ENCODE results near the gene DFFA. TPM values are rescaled to one million over a fixed set of nuclear protein-coding genes. Genes with fewer than 3 reads are reported as not detected.

Gene DFFA
- total and polyA plus RNA-seq, 2 of the 4 experiments (the other 2 are of a cell fraction), result 28.1 to 62.6 TPM

DNA sequence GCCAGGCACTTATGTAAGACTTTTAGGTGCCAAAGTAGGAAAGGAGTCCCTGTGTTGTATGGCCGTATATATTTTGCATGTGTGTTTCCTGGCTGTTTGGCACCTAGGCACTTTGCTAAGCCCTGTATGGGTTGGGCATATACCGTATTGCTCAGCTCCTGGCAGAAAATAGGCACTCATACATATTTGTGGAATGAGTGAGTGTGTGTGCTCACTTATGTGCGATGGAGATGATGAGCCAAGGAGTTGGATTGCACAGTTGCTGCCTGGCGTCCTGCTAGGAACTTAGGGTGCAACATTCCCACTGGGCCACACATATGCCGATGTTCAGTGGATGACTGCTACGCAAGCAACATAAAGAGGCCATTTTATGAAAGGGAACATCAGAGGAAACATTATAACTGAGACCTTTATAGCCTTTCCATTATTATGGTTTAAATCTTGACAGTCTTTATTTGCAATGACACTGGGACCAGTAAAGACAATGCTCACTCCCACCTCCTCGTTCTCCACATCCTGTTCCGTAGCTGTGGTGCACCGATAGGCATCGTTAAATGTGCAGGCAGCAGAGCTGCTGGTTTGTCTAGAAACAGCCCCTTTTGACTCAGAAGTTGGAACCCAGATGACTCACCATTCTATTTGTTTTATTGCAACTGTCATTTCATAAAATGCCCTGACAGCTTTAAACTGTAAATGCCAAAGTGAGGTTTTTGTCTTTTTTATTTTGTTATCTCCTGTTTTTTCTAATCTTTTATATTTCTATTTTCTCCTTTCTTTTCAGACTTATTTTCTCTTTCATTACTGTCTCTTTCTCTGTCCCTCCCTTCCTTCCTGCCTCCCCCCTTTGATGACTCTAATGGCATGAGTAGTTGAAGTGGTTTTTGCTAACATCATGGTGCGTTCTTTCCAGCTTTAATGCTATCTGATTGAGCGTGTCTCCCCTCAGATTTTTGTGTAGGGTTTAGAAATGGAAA is 38.5 kb upstream of the DFFA start:
- Histone ChIP-seq H2BK120ac (ENCODE audit: low read depth, low read length) (peak overlapping the region; percentile 94), H4K91ac (ENCODE audit: insufficient read depth, low read depth, low read length) (peak overlapping the region; percentile 97), H4K5ac (ENCODE audit: low read depth, low read length) (peak overlapping the region; percentile 40; the same call in 1 of the 2 replicates), H2BK5ac (ENCODE audit: low read depth, low read length, poor library complexity, severe bottlenecking) (peak overlapping the region; percentile 89), H3K27ac (ENCODE audit: insufficient read depth, low read length) (peak overlapping the region; percentile 55), H4K20me1 (ENCODE audit: insufficient read depth, low read length) (peaks cover 21% of the 10 kb centered on the region), H3K4me1 (ENCODE audit: control insufficient read depth, insufficient read depth, low read length) (peaks cover 28% of the 10 kb centered on the region), H3K9me1 (ENCODE audit: insufficient read depth, low read length) (peaks cover 18% of the 10 kb centered on the region), H3K9me3 (ENCODE audit: control insufficient read depth, insufficient read depth, low read length) (no peaks in the 10 kb centered on the region), H3K9ac (ENCODE audit: low read depth, low read length) (peak overlapping the region; percentile 11; the same call in 1 of the 2 replicates), H4K8ac (ENCODE audit: low read depth in 2 of 2, low read length in 2 of 2) (peak overlapping the region; percentile 39 to 84), H2BK20ac (ENCODE audit: low read depth, low read length) (peak overlapping the region; percentile 91), H2BK15ac (ENCODE audit: low read depth, low read length) (peak overlapping the region; percentile 6; the same call in 1 of the 3 replicates), H3K4me3 (ENCODE audit: insufficient read depth, low read depth, low read length) (peak overlapping the region; percentile 11; the same call in 1 of the 2 replicates), H3K56ac (ENCODE audit: extremely low read depth, insufficient read depth, low read length) (peak overlapping the region; percentile 79), H2AFZ (replicated peaks; ENCODE audit: low read length, poor library complexity) (peak overlapping the region; percentile 29), H2AK9ac (replicated peaks; ENCODE audit: low read depth, low read length, poor library complexity) (peak overlapping the region; percentile 93), H3K14ac (replicated peaks; ENCODE audit: low read depth, low read length) (peak overlapping the region; percentile 89), H3K4me2 (ENCODE audit: low read depth, low read length) (peak overlapping the region; percentile 74), H3K36me3 (ENCODE audit: control insufficient read depth, insufficient read depth, low read length) (no peaks in the 10 kb centered on the region; the same call in 1 of the 2 replicates), H3K79me1 (ENCODE audit: low read depth in 1 of 2, low read length in 2 of 2) (peaks cover 38 to 82% of the 10 kb centered on the region in 2 experiments), H2AK5ac (ENCODE audit: low read depth, low read length) (peak overlapping the region; percentile 29), H3K18ac (ENCODE audit: low read depth, low read length) (peak overlapping the region; percentile 79; the same call in 1 of the 2 replicates), H3K27me3 (ENCODE audit: control insufficient read depth, insufficient read depth, low read length) (no peaks in the 10 kb centered on the region), H3K23ac (ENCODE audit: low read depth, low read length) (peak overlapping the region; percentile 92), H3K4ac (ENCODE audit: low read depth, low read length) (peak overlapping the region; percentile 95)
- ATAC-seq (ENCODE audit: low read depth) (peak; percentile 72), DNase-seq (peak; percentile 94)
- intact Hi-C loops (cut with micrococcal nuclease) (loop anchor here (5.0 kb wide), 1 partner anchor 286 kb away; the partner anchor contains the start of gene CASZ1), dilution Hi-C loops (cut with HindIII; ENCODE audit: low sequenced_read_pairs, unreplicated experiment) (no loop called here), in situ Hi-C loops (cut with MboI; ENCODE audit: low sequenced_read_pairs) (loop anchor here (5.0 kb wide), 1 partner anchor 431 kb away; no protein-coding TSS in a partner anchor)
- POLR2A ChIA-PET (ENCODE audit: unreplicated experiment), result no interaction called here
- WGBS, 2 experiments (ENCODE audit: extremely low coverage in 2 of 2, insufficient read length in 1 of 2), result 0% methylated on average over 4 of the region's 12 CpGs; no CpG with 5 or more reads in 1 of the 2 experiments
- BruUV-seq (replicated peaks), result no TSS peak
- TF ChIP-seq NFE2L2 (IDR thresholded peaks at IDR 0.05; ENCODE audit: low read depth, low read length), result 0 out of 2 replicates have a peak, but pooled peaks have one; percentile 18
- TF ChIP-seq RCOR1 (IDR thresholded peaks at IDR 0.05; ENCODE audit: insufficient replicate concordance, low read length), result peak; percentile 44
- peak; percentile 95 for TF ChIP-seq CEBPB (IDR thresholded peaks at IDR 0.05; ENCODE audit: low read depth, low read length)
- no peak; the same call in 1 of the 2 replicates for TF ChIP-seq MAFK (IDR thresholded peaks at IDR 0.05; ENCODE audit: low read depth, low read length)
- peak; percentile 55; the same call in 1 of the 2 replicates for TF ChIP-seq POLR2A (IDR thresholded peaks at IDR 0.05; ENCODE audit: low read depth, low read length)
- TF ChIP-seq FOS (IDR thresholded peaks at IDR 0.05; ENCODE audit: low read depth, low read length), result peak; percentile 77; the same call in 1 of the 2 replicates
- no peak for TF ChIP-seq MAZ (IDR thresholded peaks at IDR 0.05; ENCODE audit: borderline replicate concordance, low read depth, low read length)
- TF ChIP-seq MXI1 (IDR thresholded peaks at IDR 0.05; ENCODE audit: borderline replicate concordance, low read depth, low read length), result no peak
- no peak for TF ChIP-seq SMC3 (IDR thresholded peaks at IDR 0.05; ENCODE audit: low read depth, low read length)
- TF ChIP-seq RFX5 (IDR thresholded peaks at IDR 0.05; ENCODE audit: low read depth, low read length), result no peak
- TF ChIP-seq BHLHE40 (IDR thresholded peaks at IDR 0.05; ENCODE audit: low read depth, low read length), result no peak
- TF ChIP-seq, protein P1, sequence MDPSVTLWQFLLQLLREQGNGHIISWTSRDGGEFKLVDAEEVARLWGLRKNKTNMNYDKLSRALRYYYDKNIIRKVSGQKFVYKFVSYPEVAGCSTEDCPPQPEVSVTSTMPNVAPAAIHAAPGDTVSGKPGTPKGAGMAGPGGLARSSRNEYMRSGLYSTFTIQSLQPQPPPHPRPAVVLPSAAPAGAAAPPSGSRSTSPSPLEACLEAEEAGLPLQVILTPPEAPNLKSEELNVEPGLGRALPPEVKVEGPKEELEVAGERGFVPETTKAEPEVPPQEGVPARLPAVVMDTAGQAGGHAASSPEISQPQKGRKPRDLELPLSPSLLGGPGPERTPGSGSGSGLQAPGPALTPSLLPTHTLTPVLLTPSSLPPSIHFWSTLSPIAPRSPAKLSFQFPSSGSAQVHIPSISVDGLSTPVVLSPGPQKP (IDR thresholded peaks at IDR 0.05; ENCODE audit: borderline replicate concordance, low read depth, low read length), result no peak
- TF ChIP-seq, protein P2, sequence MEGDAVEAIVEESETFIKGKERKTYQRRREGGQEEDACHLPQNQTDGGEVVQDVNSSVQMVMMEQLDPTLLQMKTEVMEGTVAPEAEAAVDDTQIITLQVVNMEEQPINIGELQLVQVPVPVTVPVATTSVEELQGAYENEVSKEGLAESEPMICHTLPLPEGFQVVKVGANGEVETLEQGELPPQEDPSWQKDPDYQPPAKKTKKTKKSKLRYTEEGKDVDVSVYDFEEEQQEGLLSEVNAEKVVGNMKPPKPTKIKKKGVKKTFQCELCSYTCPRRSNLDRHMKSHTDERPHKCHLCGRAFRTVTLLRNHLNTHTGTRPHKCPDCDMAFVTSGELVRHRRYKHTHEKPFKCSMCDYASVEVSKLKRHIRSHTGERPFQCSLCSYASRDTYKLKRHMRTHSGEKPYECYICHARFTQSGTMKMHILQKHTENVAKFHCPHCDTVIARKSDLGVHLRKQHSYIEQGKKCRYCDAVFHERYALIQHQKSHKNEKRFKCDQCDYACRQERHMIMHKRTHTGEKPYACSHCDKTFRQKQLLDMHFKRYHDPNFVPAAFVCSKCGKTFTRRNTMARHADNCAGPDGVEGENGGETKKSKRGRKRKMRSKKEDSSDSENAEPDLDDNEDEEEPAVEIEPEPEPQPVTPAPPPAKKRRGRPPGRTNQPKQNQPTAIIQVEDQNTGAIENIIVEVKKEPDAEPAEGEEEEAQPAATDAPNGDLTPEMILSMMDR (conservative IDR thresholded peaks at IDR 0.05; ENCODE audit: low read depth, low read length), result no peak
- no peak for TF ChIP-seq CHD1 (IDR thresholded peaks at IDR 0.05; ENCODE audit: low read depth, low read length)
- CTCF ChIA-PET, result interaction anchor here (0.5 kb wide), 1 partner anchor 20 kb away, joined by 3 read pairs; no protein-coding TSS in a partner anchor
